Measurements from ENCODE around the gene LRFN3.

The LRFN3 gene

GRCh38 chr19:35993923-35994598 lies 57.9 kb downstream of the LRFN3 start:
- no peak for TF ChIP-seq CTCF (IDR thresholded peaks at IDR 0.05; ENCODE audit: low read length, missing control alignments)
- DNase-seq (ENCODE audit: low read depth): no peak
- peak overlapping the region; percentile 71 for H3K4me3 ChIP-seq (replicated peaks; ENCODE audit: low read depth, low read length)
